ENCODE measurements around the gene ATP11A. TPM values are rescaled to one million over a fixed set of nuclear protein-coding genes. Genes with fewer than 3 reads are reported as not detected.

The ATP11A gene
- total RNA-seq, 3 donors from 2014 or later = 22.1 to 27.2 (median 26.8) TPM

DNA sequence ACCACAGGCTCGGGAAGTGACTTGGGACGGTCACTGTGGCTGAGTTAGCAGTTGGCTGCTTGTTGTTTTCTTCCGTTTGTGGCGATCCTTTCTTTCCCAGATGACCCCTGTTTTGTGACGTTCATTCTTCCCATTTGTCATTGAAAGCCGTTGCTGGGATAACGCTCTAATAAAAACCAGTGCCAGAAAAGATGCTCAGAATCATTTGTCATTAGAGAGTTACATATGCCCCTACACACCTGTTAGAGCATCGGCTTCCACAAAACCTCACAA, 239.9 kb downstream of the ATP11A start:
- no peak overlapping the region for H3K27ac ChIP-seq

GRCh38 chr13:112930192-112930591, 240.4 kb downstream of the ATP11A start:
- no peak overlapping the region for H3K4me3 ChIP-seq
- intact Hi-C loops (cut with DNase I; ENCODE audit: low total_unique reads) = no loop called here
- no peaks in the 10 kb centered on the region for H3K9me3 ChIP-seq
- TF ChIP-seq POLR2AphosphoS5 (IDR thresholded peaks at IDR 0.05) (no peak), POLR2A (IDR thresholded peaks at IDR 0.05) (no peak), CTCF (IDR thresholded peaks at IDR 0.05) (no peak)
- no peaks in the 10 kb centered on the region for H3K36me3 ChIP-seq
- no peak overlapping the region for H3K27ac ChIP-seq
- no peaks in the 10 kb centered on the region for H3K27me3 ChIP-seq
- DNase-seq (ENCODE audit: low spot score in 2 of 2) = no peak
- no peaks in the 10 kb centered on the region for H3K4me1 ChIP-seq

More for the DNA sequence above, 239.9 kb downstream of the ATP11A start:
- H3K4me1 ChIP-seq = no peaks in the 10 kb centered on the region
- no peak overlapping the region for H3K4me3 ChIP-seq
- intact Hi-C loops (cut with DNase I; ENCODE audit: low total_unique reads) = no loop called here
- no peaks in the 10 kb centered on the region for H3K9me3 ChIP-seq
- no peaks in the 10 kb centered on the region for H3K36me3 ChIP-seq
- DNase-seq (ENCODE audit: low spot score in 2 of 2) = no peak
- TF ChIP-seq POLR2A (IDR thresholded peaks at IDR 0.05) (no peak), CTCF (IDR thresholded peaks at IDR 0.05) (no peak), POLR2AphosphoS5 (IDR thresholded peaks at IDR 0.05) (no peak)
- no peaks in the 10 kb centered on the region for H3K27me3 ChIP-seq

DNA sequence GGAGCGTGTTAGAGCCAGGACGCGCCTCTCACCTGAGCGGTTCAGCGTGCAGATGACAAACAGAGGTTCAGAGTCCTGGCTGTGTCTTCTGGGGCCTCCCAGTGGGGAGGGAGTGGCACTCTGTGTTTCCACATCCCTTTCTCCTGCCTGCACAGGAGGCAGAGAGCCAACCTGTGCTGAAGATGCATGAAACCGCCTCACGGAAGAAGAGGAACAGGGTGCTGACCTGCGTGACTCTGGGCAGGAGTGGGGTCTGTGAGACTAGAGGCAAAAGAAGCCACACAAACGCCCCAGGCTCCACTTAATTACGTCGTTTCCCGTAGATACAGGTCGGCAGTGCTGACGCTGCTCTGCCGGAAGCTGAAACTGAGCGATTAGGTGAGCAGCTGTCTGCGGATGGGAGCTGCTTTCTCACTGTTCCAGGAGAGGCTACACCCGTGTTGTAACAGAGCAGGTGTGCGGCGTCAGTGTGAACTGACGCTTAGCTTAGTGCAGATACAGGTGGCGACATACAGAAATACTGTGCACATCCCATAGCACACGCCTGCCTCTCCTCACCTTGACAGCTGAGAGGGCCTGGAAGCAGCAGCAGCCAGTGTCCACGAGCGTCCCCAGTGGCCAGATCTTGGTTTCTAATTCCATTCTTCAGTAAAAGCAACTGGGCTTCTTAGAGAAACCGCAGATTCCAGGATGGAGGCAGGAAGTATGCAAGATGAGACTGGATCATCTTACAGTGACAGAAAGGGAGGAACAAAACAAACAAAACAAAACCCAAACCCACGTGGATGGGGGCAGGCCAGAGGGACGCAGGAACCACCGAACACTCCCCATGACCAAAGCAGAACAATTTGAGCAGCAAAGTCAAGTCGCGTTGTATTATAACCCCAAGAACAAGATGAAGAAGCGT, 241.4 kb downstream of the ATP11A start:
- TF ChIP-seq CTCF (IDR thresholded peaks at IDR 0.05) = peak; percentile 62 to 78 (median 70)
- no peak for TF ChIP-seq POLR2A (IDR thresholded peaks at IDR 0.05)
- TF ChIP-seq POLR2AphosphoS5 (IDR thresholded peaks at IDR 0.05) = no peak

GRCh38 chr13:112932971-112933370, 243.1 kb downstream of the ATP11A start:
- H3K27me3 ChIP-seq = no peaks in the 10 kb centered on the region
- no peak overlapping the region for H3K27ac ChIP-seq
- TF ChIP-seq POLR2AphosphoS5 (IDR thresholded peaks at IDR 0.05) (no peak), POLR2A (IDR thresholded peaks at IDR 0.05) (no peak), CTCF (IDR thresholded peaks at IDR 0.05) (no peak)
- intact Hi-C loops (cut with DNase I; ENCODE audit: low total_unique reads) = no loop called here
- H3K36me3 ChIP-seq = no peaks in the 10 kb centered on the region
- H3K9me3 ChIP-seq = no peaks in the 10 kb centered on the region
- no peaks in the 10 kb centered on the region for H3K4me1 ChIP-seq
- no peak for DNase-seq (ENCODE audit: low spot score in 2 of 2)
- no peak overlapping the region for H3K4me3 ChIP-seq

More for the DNA sequence above, 241.4 kb downstream of the ATP11A start:
- Histone ChIP-seq H3K4me1 (no peaks in the 10 kb centered on the region), H3K27ac (peak overlapping the region; percentile 57 to 77), H3K4me3 (peak overlapping the region in 2 of 3 donors; percentile 33 to 59), H3K36me3 (no peaks in the 10 kb centered on the region), H3K9me3 (no peaks in the 10 kb centered on the region), H3K27me3 (no peaks in the 10 kb centered on the region)
- intact Hi-C loops (cut with DNase I; ENCODE audit: low total_unique reads) = no loop called here
- peak; percentile 64 to 69 for DNase-seq (ENCODE audit: low spot score in 2 of 2)

- H3K4me3 ChIP-seq = no peak overlapping the region
- H3K4me1 ChIP-seq = no peaks in the 10 kb centered on the region
- H3K9me3 ChIP-seq = no peaks in the 10 kb centered on the region
- intact Hi-C loops (cut with DNase I; ENCODE audit: low total_unique reads) = no loop called here
- no peak for DNase-seq (ENCODE audit: low spot score in 2 of 2)
- no peaks in the 10 kb centered on the region for H3K36me3 ChIP-seq
- no peak for TF ChIP-seq CTCF (IDR thresholded peaks at IDR 0.05)
- no peak for TF ChIP-seq POLR2A (IDR thresholded peaks at IDR 0.05)
- no peak for TF ChIP-seq POLR2AphosphoS5 (IDR thresholded peaks at IDR 0.05)
- H3K27me3 ChIP-seq = no peaks in the 10 kb centered on the region
- no peak overlapping the region for H3K27ac ChIP-seq
Observed at GRCh38 chr13:112933649-112934048, 243.8 kb downstream of the ATP11A start.
